ENCODE results near the gene SPTAN1.

- TF ChIP-seq EP300 (conservative IDR thresholded peaks at IDR 0.05; ENCODE audit: poor library complexity, severe bottlenecking), result no peak
- no peak for TF ChIP-seq CTCF (IDR thresholded peaks at IDR 0.05; ENCODE audit: poor library complexity, severe bottlenecking)
- no peak for TF ChIP-seq EZH2 (IDR thresholded peaks at IDR 0.05; ENCODE audit: borderline replicate concordance, insufficient read depth, low read length, poor library complexity, severe bottlenecking)
- TF ChIP-seq TAF1 (IDR thresholded peaks at IDR 0.05; ENCODE audit: low read depth), result no peak
- TF ChIP-seq MXI1 (conservative IDR thresholded peaks at IDR 0.05; ENCODE audit: poor library complexity, severe bottlenecking), result peak; percentile 95
- TF ChIP-seq REST (IDR thresholded peaks at IDR 0.05; ENCODE audit: borderline replicate concordance), result peak; percentile 57
- peak; percentile 85 for TF ChIP-seq POLR2AphosphoS5 (IDR thresholded peaks at IDR 0.05)
Observed at GRCh38 chr9:128504485-128505413, 47.6 kb upstream of the SPTAN1 start, which contains the start of gene GLE1.
